Dermis blood vessel endothelial cell (primary cell): Measurements from ENCODE around the gene RNF212B. TPM values are rescaled to one million over a fixed set of nuclear protein-coding genes. Genes with fewer than 3 reads are reported as not detected.

ENCODE experiments used
- DNase-seq: peaks from one replicate; pipeline ENCODE4 v3.0.0; 2010
- total RNA-seq: library from RNA; depleted of rRNA; stranded (reverse); fragments of >200 nt; gene quantifications from 2 replicates; pipeline ENCODE4 v1.2.3, GENCODE V29; 2014

Gene RNF212B
- total RNA-seq, 1 donor from 2014 or later: not detected

GRCh38 chr14:23297096-23297495, 59.4 kb downstream of the RNF212B start:
- no peak for DNase-seq

DNA sequence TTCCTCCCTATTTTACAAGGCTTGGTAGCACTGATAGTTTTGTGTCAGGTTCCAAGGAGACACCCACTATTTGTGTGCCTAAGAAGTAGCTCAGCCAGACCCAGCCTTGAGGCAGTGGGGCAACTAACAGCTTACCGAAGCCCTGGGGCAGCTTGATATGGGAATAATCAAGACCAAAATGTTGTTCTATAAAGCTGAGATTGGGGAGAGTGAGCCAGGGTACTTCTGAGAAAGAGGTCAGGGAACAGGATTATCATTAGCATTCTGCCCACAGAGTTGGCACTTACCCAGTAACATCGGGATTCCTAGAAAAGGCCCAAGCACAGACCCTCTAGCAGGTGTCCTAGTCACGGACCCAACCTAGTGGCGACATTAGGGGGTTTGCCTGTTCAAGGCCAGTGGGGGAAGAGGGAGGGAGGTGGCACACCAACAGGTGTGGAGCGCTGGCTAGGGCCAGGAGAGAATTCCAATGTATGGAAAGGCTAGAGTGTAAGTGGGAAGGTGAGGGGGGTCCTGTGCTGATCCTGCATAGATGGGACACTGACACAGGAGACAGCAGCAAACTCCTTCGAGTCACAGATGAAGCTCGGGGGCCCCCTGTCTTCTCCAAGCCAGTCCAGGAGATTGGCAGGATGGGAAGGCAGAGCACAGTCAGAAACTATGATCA, 60.0 kb downstream of the RNF212B start:
- DNase-seq: no peak

DNA sequence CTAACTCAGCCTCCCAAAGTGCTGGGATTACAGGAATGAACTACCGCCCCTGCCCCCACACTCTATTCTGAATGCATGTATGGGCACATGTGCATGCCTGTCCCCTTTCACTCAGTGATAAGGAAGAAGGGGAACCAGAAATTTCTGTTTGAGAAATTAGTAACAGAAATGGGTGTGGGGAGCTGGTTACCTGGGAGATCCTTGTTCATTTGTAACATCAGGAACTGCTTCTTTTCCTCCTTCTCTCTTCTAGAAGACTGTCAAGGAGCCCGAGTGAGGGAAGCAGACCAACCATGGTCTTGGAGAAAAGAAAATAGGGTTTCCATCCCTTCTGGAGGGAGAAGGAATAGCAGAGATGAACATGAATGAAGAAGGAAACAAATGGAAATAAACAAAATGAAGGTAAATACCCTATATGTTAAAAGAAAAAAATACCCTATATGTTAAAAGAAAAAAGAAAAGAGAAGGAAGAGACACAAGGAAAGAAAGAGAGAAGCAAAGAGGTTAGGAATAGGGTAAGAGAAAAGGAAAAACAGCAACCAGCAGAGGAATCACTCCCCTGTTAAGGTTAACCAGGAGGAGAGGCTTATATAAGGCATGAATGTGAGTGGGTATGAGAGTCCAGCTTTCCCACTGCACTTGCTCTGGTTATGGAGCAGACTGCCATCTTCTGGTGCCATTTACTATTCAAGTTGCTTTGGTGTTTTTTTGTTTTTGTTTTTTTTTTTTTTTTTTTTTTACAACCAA, 61.6 kb downstream of the RNF212B start:
- peak; percentile 73 for DNase-seq

DNA sequence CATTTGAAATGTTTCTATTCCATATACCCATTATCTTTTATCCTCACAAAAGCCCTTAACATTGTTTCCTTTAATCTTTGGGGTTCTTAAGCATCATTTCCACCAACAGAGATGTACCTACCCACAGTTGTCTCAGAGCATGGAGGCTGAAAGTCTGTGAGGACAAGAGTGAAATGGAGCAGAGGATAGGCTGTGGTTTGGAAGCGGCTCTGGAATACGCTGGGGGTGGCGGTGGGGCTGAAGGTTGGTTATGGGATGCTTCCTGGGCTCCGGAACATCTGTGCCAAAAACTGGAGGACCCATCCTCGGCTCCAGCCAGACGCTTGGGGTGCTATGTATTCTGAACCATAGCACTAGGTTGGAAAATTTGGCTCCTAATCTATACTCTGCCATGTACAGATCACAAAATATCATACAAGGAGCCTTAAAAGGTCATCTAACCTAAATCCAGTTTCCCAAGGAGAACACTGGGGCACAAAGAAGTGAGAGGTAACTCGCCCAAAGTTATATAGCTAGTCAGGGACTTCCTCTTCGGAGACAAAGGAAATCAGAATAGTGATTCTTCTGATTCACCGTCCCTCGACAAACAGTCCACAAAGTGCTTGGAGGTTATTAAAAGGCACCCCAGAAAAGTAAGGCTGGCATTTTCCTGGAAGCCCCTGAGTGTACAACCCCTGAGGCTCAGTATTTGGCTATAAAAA, 62.4 kb downstream of the RNF212B start:
- no peak for DNase-seq

DNA sequence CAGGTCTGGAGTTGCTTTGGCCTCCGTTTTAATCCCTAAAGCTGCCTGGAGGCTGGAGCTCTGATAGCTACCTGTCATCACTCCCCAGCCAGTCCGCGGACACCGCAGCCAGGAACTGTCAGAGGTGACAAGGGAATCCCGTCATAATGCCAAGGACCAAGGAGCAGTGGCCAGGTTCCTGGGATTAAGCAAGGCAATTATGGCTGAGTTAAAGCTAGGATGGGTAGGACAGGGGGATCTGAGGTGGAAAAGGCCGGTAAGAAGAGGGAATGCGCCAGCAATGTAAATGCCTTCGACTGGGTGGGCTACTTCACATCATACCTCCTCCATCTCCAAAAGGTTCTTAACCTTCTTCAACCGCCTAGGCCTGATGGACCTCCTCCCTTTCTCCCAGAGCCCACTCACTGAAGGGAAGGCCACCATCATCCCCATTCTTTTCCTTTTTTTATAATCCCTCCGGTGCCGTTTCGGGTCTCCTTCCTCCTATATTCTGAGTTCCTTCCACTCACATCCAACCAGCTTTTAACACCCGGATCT, 63.0 kb downstream of the RNF212B start:
- peak; percentile 43 for DNase-seq

- peak; percentile 99 for DNase-seq
Observed at GRCh38 chr14:23301288-23301968, 63.7 kb downstream of the RNF212B start.

DNA sequence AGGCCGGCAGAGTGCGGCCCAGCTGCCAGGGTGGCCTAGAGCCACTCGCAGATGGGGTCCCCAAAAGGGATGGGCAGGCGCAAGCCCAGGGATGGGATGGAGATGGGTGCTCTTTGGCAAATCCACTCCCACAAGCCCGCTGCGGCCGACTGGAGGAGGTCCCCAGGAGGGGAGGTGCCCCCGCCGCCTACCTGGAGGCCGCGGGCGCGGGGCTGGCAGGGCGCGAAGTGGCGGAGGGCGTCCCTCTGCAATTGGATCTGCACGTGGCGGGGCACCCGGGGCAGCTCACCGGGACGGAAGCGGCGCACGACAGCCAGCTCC, 64.2 kb downstream of the RNF212B start:
- no peak for DNase-seq

DNA sequence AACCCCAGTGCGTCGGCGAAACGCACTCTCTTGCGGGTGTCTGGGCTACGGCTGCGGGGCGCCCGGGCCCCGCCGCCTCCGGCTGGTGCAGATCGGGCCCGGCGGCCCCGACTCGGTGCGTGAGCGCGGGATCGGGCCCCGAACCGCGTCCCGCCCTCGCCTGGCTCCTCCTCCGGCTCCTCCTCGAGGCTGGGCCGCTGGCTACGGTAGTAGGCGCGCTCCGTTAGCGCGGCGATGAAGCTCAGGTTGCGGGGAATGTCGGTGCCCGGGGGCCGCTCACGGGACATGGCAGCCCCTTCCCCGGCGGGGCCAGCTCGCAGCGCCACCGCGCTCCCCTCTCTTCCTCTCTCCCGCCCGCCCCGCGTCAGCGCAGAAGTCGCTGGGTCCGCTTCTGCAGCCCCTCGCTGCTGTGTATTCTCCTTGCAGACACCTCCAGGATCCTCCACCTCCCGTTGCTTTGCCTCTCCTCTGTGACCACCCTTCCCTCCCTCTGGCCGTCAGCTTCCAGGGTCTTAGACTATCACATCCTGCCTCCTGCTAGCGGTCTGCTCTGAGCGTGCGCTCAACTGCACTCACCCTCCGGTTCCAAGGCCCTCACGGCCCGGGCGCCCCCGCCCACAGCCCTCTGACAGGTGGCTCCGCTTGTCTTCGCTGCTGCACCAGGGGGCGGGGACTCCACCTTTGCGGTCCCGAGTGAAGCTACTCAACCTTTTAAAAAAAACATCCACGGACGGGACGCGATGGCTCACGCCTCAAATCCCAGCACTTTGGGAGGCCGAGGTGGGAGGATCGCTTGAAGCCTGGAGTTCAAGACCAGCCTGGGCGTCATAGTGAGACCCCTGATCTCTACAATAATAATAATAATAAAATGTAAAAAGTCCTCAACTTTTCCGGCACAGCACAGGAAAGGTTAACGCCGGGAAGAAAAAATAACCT, 64.8 kb downstream of the RNF212B start, which contains the start of gene PPP1R3E:
TSS of gene PPP1R3E (minus strand) at position 570 of the 936 bp plus-strand sequence. CDS start at position 287, 283 bp downstream.
- peak; percentile 64 for DNase-seq

DNA sequence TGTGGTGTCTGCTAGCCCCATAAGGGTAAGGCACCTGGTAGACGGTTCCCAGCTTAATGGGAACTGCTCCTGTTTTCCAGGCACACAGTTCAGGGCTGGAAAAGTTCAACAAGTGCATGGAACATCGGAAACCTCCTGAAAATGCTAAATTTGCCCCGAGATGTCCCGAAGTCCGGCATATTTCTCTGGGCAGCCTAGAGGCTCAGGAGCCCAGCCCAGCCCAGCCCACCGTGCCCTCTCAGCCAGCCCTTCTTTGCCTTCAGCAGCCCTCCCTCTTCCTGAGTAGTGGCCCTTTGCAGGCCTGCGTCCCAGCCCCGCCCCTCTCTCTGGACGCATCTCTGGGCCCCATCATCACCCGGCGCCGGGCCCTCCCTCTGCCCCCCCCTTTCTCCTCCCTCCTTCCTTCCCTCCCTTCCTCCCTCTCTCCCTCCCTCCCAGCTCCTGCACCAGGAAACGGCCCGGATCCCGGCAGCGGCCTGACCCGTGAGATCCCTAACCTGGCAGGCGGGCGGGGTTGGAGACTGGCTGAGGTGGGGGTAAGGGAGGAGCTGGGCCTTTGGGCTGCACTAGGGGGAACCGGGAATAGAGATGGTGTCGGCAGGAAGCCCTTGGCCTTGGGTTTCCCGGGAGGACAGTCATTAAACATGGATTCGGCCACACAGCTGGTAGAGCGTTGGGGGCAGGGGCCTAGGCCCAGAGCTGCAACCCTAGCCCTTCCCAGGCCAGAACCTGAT, 68.8 kb downstream of the RNF212B start, which contains the start of gene BCL2L2:
TSS of gene BCL2L2 (plus strand) at position 422 of the 734 bp plus-strand sequence. CDS start 935 bp downstream, outside the sequence.
- peak; percentile 86 for DNase-seq

DNA sequence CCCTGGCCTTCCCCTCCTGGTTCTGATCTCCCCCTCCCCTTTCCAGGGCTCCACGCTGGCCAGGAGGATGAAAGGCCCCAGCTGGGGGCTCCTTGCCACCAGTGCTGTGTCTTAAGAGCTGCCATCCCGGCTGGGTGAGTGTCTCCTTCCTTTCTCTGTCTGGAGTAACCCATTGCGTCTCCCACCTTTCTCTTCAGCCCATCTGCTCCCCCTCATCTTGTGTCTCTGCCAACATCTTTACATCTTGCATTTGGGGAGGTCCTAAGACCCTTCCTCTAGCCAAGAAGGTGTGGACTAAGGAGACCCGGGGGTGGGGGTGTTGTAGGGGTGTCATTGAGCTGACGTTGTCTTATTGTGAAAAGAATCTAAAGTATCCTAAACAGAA, 69.4 kb downstream of the RNF212B start:
- DNase-seq: no peak

- no peak for DNase-seq
Observed at GRCh38 chr14:23307687-23308644, 70.2 kb downstream of the RNF212B start.

DNA sequence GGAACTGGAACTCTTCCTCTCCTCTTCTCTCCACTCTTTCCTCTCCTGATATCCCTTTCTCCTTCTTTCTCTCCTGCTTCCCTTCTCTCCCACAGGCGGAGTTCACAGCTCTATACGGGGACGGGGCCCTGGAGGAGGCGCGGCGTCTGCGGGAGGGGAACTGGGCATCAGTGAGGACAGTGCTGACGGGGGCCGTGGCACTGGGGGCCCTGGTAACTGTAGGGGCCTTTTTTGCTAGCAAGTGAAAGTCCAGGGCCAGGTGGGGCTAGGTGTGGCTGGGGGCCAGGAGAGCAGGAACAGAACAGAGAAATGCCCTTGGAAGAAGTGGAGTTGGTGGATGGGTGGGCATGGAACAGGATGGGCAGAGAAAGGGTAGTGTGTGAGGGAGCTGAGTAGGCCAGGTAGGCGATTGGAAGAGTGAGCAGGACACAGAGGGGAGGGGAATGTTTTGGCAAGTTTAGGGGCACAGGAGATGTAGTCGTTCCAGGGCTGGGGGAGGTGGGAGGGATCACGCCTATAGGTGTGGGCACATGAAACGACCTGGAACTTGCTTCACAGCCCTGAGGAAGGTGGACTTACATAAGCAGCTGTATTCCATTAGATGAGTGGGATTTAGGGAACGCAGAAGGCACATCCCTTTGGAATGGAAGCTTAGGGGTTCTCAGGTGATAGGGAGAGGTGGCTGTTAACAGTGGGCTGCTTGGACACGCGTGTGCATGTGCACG, 71.1 kb downstream of the RNF212B start:
- DNase-seq: no peak

GRCh38 chr14:23310546-23310945, 72.8 kb downstream of the RNF212B start:
- no peak for DNase-seq

DNA sequence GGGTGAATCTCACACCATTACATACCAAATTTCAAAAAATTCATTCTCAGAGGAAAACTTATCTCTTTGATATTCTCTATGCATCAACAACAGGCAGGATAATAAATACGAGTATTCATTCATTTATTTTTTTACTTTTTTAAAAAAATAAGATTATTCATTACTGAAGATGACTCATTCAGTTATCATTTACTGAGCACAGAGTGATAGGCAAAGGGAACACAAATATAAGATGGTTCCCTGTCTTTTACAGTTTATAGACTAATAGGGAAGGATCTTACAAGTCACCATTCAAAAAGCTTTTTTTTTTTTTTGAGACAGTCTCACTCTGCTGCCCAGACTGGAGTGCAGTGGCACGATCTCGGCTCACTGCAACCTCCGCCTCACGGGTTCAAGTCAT, 78.6 kb downstream of the RNF212B start:
- DNase-seq: no peak

GRCh38 chr14:23319746-23320583, 82.2 kb downstream of the RNF212B start:
- no peak for DNase-seq

GRCh38 chr14:23320584-23321571, 83.1 kb downstream of the RNF212B start, which contains the start of gene PABPN1:
Gene PABPN1 (plus strand): TSS chr14:23321457. CDS start chr14:23321470, 13 bp downstream.
- DNase-seq: peak; percentile 100
